GM12878 (cell line): ENCODE data around the gene ERN1. TPM values are rescaled to one million over a fixed set of nuclear protein-coding genes. Genes with fewer than 3 reads are reported as not detected.

Experiments used
- BMI1 ChIP-seq: fragments of 450-650 bp; IDR thresholded peaks from 2 replicates; pipeline ENCODE4 v1.6.1; 2016; ENCODE audit warnings: mild to moderate bottlenecking, moderate library complexity, borderline replicate concordance
- CREB1 ChIP-seq: IDR thresholded peaks from 2 replicates; pipeline ENCODE4 v1.6.1; 2012; ENCODE audit warnings: low read depth, mild to moderate bottlenecking, inconsistent platforms
- LARP7 ChIP-seq: fragments of 450-650 bp; IDR thresholded peaks from 2 replicates; pipeline ENCODE4 v1.6.1; 2017; ENCODE audit warnings: mild to moderate bottlenecking
- NFIC ChIP-seq: IDR thresholded peaks from 2 replicates; pipeline ENCODE4 v1.6.1; 2012; ENCODE audit warnings: low read depth, mild to moderate bottlenecking, inconsistent platforms, low read length, moderate library complexity
- NR2F1 ChIP-seq: fragments of 450-650 bp; conservative IDR thresholded peaks from 2 replicates; pipeline ENCODE4 v1.6.1; 2017; ENCODE audit warnings: mild to moderate bottlenecking
- RUNX3 ChIP-seq: IDR thresholded peaks from 2 replicates; pipeline ENCODE4 v1.6.1; 2012; ENCODE audit warnings: low read length, inconsistent platforms
- WRNIP1 ChIP-seq: IDR thresholded peaks from 2 replicates; pipeline ENCODE4 v1.6.1; 2011; ENCODE audit warnings: low read depth, low read length, improper control_type of control experiment, borderline replicate concordance
- ZNF592 ChIP-seq: fragments of 450-650 bp; IDR thresholded peaks from 2 replicates; pipeline ENCODE4 v1.6.1; 2017; ENCODE audit warnings: mild to moderate bottlenecking, moderate library complexity
- polyA plus RNA-seq, 11 experiments: library from polyadenylated mRNA; depleted of rRNA in 4 of 11; unstranded in 6 of 11; stranded (reverse) in 5 of 11; fragments of >200 nt; fragmentation: Nextera tagmentation in 4 of 11; fragmentation: Illumina TruSeq in 1 of 11; extraction: Ambion mirVana in 4 of 11; extraction: Trizol in 1 of 11; gene quantifications; 1 replicate in 1 of 11; 2 replicates in 10 of 11; pipeline versions ENCODE4 v1.2.1 to v1.2.3, GENCODE V29; 2011 to 2016; ENCODE audit warnings: inconsistent platforms in 2 of 11, missing spikeins in 2 of 11, low read depth in 1 of 11
- total RNA-seq, 4 experiments: library from RNA; depleted of rRNA in 3 of 4; stranded (reverse); fragments of >200 nt in 3 of 4; fragmentation: Illumina TruSeq in 1 of 4; extraction: Trizol in 1 of 4; gene quantifications; 2 replicates each; pipeline versions ENCODE4 v1.2.1 to v1.2.3, GENCODE V29; 2013 to 2021

Gene ERN1
- total and polyA plus RNA-seq, 10 of the 15 experiments (the other 5 are each of a cell fraction or from before 2014, with no cell fraction given), result 2.6 to 19.2 (median 7.6) TPM

GRCh38 chr17:64061178-64061898, 68.6 kb downstream of the ERN1 start (continued):
- TF ChIP-seq WRNIP1 (0 out of 2 replicates have a peak, but pooled peaks have one; percentile 74), BMI1 (no peak), RUNX3 (peak; percentile 45), CREB1 (no peak), ZNF592 (no peak), NFIC (peak; percentile 69), NR2F1 (peak; percentile 72), LARP7 (no peak)
- TF ChIP-seq, all 136 proteins: peak for 18
